Endothelial cell of umbilical vein (primary cell): ENCODE measurements around the gene TBC1D13.
A peak's percentile ranks its signal among the peaks of the same experiment; 100 is the strongest.

ENCODE experiments used
- POLR2AphosphoS5 ChIP-seq: IDR thresholded peaks from 2 replicates; pipeline ENCODE4 v1.6.1; 2012; ENCODE audit warnings: low read depth, mild to moderate bottlenecking, control low read depth, low read length, moderate library complexity; ENCODE audit not compliant: insufficient read depth
- TF ChIP-seq, protein P1 (sequence below), 2 donors: IDR thresholded peaks; 1 replicate in 1 of 2; 2 replicates in 1 of 2; pipeline ENCODE4 v1.5.1; 2011; ENCODE audit warnings: low read length in 2 of 2, mild to moderate bottlenecking in 2 of 2, moderate library complexity in 2 of 2, control low read depth in 1 of 2, inconsistent platforms in 1 of 2, low read depth in 1 of 2; ENCODE audit not compliant: insufficient read depth in 1 of 2; ENCODE audit errors: extremely low read depth in 1 of 2

DNA sequence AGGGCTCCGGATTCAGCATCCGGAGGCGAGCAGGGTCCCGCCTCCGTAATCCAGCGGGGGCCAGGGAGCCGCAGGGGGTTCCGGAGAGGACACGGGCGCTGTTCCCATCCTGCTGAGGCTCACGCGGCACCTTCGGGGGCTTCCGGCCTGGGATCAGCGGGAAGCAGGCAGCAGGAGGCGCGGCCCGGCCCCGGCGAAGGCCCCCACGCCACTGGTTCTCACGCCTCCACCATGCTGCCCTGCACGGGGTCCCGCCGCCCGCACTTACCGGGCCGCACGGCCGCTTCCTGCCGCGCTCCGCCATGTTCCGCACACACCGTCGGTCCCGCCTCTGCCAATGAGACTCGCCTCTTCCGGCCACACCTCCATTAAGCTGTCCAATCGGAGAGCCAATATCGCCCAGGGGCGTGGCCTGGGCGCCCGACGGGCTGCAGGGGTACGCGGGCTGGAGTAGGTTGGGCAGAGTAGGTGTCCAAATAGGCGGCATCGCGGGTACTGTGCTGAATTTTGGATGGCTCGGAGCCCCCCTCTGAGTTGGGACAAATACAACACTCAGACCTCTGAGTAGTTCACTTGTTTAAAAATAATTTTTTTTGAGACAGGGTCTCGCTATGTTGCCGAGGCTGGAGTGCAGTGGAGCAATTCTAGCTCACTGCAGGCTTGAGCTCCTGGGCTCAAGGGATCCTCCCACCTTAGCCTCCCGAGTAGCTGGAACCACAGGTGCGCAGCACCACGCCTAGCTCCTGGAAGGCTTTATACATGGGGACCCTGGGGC is 42.6 kb downstream of the TBC1D13 start, which contains the start of gene SPOUT1:
- TF ChIP-seq POLR2AphosphoS5 = peak; percentile 95
- TF ChIP-seq, protein P1, sequence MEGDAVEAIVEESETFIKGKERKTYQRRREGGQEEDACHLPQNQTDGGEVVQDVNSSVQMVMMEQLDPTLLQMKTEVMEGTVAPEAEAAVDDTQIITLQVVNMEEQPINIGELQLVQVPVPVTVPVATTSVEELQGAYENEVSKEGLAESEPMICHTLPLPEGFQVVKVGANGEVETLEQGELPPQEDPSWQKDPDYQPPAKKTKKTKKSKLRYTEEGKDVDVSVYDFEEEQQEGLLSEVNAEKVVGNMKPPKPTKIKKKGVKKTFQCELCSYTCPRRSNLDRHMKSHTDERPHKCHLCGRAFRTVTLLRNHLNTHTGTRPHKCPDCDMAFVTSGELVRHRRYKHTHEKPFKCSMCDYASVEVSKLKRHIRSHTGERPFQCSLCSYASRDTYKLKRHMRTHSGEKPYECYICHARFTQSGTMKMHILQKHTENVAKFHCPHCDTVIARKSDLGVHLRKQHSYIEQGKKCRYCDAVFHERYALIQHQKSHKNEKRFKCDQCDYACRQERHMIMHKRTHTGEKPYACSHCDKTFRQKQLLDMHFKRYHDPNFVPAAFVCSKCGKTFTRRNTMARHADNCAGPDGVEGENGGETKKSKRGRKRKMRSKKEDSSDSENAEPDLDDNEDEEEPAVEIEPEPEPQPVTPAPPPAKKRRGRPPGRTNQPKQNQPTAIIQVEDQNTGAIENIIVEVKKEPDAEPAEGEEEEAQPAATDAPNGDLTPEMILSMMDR (IDR thresholded peaks at IDR 0.05; ENCODE audit: extremely low read depth in 1 of 2, insufficient read depth in 1 of 2, low read depth in 1 of 2, low read length in 2 of 2) = no peak
